ENCODE data around the gene FZD8. TPM values are rescaled to one million over a fixed set of nuclear protein-coding genes. Genes with fewer than 3 reads are reported as not detected.
A peak's percentile ranks its signal among the peaks of the same experiment; 100 is the strongest.
"Not testable (repeated sequence)": the region's sequence is repeated elsewhere in the genome, so short reads cannot be mapped to it uniquely, and the experiment has no call there.

The FZD8 gene, protein sequence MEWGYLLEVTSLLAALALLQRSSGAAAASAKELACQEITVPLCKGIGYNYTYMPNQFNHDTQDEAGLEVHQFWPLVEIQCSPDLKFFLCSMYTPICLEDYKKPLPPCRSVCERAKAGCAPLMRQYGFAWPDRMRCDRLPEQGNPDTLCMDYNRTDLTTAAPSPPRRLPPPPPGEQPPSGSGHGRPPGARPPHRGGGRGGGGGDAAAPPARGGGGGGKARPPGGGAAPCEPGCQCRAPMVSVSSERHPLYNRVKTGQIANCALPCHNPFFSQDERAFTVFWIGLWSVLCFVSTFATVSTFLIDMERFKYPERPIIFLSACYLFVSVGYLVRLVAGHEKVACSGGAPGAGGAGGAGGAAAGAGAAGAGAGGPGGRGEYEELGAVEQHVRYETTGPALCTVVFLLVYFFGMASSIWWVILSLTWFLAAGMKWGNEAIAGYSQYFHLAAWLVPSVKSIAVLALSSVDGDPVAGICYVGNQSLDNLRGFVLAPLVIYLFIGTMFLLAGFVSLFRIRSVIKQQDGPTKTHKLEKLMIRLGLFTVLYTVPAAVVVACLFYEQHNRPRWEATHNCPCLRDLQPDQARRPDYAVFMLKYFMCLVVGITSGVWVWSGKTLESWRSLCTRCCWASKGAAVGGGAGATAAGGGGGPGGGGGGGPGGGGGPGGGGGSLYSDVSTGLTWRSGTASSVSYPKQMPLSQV
- total RNA-seq, result 8.2 TPM
- polyA plus RNA-seq, result 3.1 TPM

DNA sequence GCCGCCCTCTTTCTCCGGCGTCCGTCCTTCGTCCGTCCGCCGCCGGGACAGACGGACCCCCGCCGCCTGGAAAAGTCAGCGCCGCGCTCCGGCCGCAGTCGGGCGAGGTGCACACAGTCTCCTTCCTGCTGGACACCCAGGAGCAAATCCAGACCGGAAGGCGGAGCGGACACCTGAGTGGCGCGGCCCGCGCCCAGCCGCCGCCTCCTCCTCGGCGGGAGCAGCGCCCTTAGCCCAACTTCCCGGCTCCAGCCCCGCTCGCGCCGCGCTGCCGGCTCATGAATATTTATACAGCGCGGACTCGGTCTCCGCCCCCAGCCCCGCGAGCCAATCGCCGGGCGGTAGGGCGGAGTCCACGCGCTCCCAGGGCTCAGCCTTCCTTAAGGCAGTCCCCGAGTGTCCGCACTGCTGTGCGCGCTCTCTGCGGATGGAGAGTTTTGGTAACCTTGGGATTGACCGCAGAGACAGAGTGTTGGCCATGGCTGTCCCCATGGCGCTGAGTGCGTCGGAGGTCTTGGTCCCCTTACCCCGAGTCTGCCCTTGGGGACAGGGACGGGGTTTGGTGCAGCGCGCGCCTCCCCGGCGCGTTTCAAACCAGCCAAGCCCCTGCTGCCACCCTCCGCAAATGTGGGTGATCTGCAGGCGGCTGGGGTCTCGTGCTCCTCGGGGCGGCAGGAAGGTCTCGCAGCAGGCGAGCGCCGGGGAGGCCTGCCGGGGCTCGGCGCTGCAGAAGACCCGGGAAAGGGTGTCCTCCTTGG, at the start of gene FZD8:
FZD8 (minus strand) TSS at position 262 of the 758 bp plus-strand sequence. CDS start 867 bp downstream, outside the sequence.
- Histone ChIP-seq H3K4me3 (ENCODE audit: low read depth, low read length) (peak within 1 kb of the TSS; percentile 86), H3K27ac (ENCODE audit: low read depth) (peak within 1 kb of the TSS; percentile 51), H3K36me3 (ENCODE audit: insufficient read depth) (no peaks in the 10 kb centered on the region), H3K4me1 (ENCODE audit: insufficient read depth) (no peaks in the 10 kb centered on the region)
- DNase-seq (ENCODE audit: extremely low spot score), result peak; percentile 62
- WGBS, result under 1% methylated on average over 80 of the region's 80 CpGs

DNA sequence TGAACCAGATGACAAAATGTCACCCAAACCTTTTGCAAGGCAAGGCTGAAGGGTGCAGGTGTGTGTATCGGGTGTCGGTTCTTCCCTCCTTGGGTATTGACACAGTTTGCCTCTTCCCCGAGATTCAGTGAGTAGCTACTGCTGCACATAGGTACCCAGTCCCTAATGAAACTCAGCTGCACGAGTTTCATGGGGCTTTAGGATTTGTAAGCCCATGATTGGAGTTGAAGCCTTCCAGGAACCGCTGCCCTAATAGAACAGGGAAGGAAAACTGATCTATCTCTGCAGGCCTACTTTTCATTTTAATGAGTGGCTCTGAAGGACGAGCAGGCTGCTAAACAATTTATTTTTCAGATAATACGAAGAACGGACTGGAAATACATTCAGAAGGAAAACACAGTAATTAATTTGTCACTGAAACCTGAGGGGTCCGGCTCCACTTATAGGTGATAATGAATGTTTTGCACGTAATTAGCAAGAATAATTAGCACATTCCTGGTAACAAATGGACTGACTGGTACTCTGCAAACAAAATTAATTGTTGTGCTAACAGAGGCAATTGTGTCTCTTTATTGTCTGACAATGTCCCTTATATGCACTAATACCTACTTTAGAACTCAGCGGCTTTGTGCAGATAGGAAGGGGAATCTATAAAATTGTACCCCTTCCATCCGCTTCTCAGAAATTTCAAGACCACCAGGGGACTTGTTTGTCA, 49.6 kb upstream of the FZD8 start:
- no peak for DNase-seq (ENCODE audit: extremely low spot score)
- Histone ChIP-seq H3K4me1 (ENCODE audit: insufficient read depth) (no peaks in the 10 kb centered on the region), H3K36me3 (ENCODE audit: insufficient read depth) (no peaks in the 10 kb centered on the region), H3K4me3 (ENCODE audit: low read depth, low read length) (no peak overlapping the region), H3K27ac (ENCODE audit: low read depth) (no peak overlapping the region)
- WGBS, result 79% methylated on average over 12 of the region's 12 CpGs

DNA sequence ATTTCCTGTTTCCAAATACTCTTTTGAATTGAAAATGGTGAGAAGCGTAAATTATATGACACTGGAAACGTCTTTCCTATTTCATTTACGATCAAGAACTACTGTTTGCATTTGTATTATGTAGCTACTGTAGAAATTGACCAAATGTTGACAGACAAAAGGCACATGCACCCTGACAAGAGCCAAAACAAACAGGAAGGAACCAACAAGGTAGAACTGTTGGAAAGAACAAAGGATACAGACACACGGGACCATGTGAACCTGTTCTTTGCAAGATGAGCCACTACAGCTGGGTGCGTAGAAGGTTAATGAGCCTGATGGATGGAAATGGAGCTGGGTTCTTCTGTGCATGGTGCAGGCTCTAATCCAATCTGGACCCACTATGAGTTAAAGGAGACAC, 48.4 kb upstream of the FZD8 start:
- no peak overlapping the region for H3K27ac ChIP-seq (ENCODE audit: low read depth)
- no peak for DNase-seq (ENCODE audit: extremely low spot score)
- H3K36me3 ChIP-seq (ENCODE audit: insufficient read depth), result no peaks in the 10 kb centered on the region
- 58% methylated on average over 5 of the region's 5 CpGs for WGBS
- H3K4me3 ChIP-seq (ENCODE audit: low read depth, low read length), result no peak overlapping the region
- H3K4me1 ChIP-seq (ENCODE audit: insufficient read depth), result no peaks in the 10 kb centered on the region

DNA sequence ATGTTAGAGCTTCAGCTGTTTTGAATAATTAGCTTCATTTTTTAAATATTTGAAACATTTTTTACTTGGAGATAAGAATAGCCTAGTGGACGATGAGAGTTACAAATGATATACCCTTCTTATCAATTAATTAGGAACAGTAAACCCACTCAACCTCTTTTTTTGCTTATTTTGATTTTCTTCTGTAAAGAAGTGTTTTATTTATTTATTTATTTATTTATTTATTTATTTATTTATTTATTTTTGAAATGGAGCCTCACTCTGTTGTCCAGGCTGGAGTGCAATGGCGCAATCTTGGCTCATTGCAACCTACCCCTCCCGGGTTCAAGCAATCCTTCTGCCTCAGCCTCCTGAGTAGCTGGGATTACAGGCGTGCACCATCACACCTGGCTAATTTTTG, 43.8 kb upstream of the FZD8 start:
- H3K4me3 ChIP-seq (ENCODE audit: low read depth, low read length); H3K4me1 ChIP-seq (ENCODE audit: insufficient read depth); H3K36me3 ChIP-seq (ENCODE audit: insufficient read depth); DNase-seq (ENCODE audit: extremely low spot score); H3K27ac ChIP-seq (ENCODE audit: low read depth): not testable (repeated sequence)
- WGBS, result 92% methylated on average over 4 of the region's 4 CpGs

DNA sequence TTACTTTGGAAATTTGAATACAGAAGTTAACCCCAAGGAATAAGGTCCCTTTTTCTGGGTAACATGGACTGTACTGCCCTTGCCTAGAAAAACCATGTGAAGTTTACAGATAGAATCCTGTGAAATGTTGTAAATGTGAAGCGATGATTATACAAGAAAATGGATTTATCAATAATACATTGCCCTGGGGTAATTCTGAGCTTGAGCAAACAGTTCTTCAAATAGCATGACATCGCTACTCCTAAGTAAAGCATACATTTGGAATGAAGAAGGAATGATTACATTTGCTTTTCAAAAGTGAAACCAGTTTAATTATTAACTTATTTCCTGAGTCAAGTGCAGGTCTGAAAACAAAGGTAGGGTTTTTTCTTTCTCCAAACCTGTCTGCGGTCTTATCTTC, 43.3 kb upstream of the FZD8 start:
- Histone ChIP-seq H3K27ac (ENCODE audit: low read depth) (no peak overlapping the region), H3K36me3 (ENCODE audit: insufficient read depth) (no peaks in the 10 kb centered on the region), H3K4me3 (ENCODE audit: low read depth, low read length) (no peak overlapping the region), H3K4me1 (ENCODE audit: insufficient read depth) (no peaks in the 10 kb centered on the region)
- DNase-seq (ENCODE audit: extremely low spot score), result no peak
- WGBS, result 89% methylated on average over 3 of the region's 3 CpGs

DNA sequence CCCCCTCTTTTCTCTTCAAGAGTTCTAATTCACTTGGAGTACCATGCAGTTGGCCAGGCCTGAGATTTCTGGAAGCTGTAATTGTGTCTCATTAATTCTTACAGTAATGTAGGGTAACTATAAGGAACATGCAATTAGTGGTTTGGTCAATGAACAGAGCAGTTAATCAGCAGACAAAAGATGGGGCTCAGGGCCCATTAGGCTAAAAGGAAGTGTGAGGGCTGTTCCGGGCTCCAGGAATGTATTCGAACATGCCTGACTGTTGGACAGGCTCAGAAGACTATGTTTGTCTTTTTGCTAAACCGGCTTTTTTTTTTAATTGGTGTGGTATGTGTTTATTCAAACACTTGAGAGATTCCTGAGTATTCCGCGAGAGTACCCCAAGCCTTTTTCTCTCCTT, 42.5 kb upstream of the FZD8 start:
- Histone ChIP-seq H3K4me3 (ENCODE audit: low read depth, low read length) (no peak overlapping the region), H3K36me3 (ENCODE audit: insufficient read depth) (no peaks in the 10 kb centered on the region), H3K4me1 (ENCODE audit: insufficient read depth) (no peaks in the 10 kb centered on the region), H3K27ac (ENCODE audit: low read depth) (no peak overlapping the region)
- WGBS, result 62% methylated on average over 5 of the region's 5 CpGs
- DNase-seq (ENCODE audit: extremely low spot score), result no peak

DNA sequence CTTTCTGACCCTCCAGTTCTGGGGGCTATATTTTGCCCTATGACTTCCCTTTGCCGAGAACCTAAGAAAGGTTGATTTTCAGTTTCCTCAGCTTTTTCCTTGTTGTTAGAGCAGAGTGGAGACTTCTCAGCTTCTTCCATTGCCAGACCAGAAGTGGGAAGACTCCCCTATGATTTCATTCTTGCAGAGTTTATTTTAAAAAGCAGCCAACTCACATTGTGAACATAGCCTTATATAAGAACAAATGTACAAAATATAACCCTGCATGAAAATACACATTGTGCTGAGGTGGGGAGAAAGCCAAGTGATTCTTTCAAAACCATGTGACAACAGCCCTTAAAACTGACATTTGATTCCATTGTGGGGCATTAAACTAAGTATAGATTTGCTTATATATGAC, 33.8 kb upstream of the FZD8 start:
- no peak overlapping the region for H3K4me3 ChIP-seq (ENCODE audit: low read depth, low read length)
- WGBS, result 82% methylated on average over 1 of the region's 1 CpG
- no peak overlapping the region for H3K27ac ChIP-seq (ENCODE audit: low read depth)
- no peaks in the 10 kb centered on the region for H3K36me3 ChIP-seq (ENCODE audit: insufficient read depth)
- no peak for DNase-seq (ENCODE audit: extremely low spot score)
- H3K4me1 ChIP-seq (ENCODE audit: insufficient read depth), result no peaks in the 10 kb centered on the region

DNA sequence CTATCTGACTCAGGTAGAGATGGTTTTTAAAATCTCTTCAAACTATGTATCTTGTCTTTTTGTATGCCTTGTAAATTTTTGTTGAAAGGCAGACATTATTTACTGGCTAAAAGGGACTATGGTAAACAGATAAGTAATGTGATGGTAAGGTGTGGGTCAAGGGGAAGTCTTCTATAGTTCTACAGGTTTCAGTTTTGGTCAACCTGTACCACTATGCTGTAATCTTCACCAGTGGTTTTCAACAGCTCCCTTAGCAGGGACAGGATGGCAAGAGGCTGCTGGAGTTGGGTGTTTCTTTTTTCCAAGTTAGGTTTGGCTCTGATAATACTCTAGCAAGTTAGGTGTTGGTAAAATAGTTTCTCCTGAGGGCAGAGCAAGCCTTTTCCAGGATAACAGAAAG, 32.7 kb upstream of the FZD8 start:
- Histone ChIP-seq H3K4me3 (ENCODE audit: low read depth, low read length) (no peak overlapping the region), H3K27ac (ENCODE audit: low read depth) (no peak overlapping the region), H3K4me1 (ENCODE audit: insufficient read depth) (no peaks in the 10 kb centered on the region), H3K36me3 (ENCODE audit: insufficient read depth) (no peaks in the 10 kb centered on the region)
- DNase-seq (ENCODE audit: extremely low spot score), result no peak

DNA sequence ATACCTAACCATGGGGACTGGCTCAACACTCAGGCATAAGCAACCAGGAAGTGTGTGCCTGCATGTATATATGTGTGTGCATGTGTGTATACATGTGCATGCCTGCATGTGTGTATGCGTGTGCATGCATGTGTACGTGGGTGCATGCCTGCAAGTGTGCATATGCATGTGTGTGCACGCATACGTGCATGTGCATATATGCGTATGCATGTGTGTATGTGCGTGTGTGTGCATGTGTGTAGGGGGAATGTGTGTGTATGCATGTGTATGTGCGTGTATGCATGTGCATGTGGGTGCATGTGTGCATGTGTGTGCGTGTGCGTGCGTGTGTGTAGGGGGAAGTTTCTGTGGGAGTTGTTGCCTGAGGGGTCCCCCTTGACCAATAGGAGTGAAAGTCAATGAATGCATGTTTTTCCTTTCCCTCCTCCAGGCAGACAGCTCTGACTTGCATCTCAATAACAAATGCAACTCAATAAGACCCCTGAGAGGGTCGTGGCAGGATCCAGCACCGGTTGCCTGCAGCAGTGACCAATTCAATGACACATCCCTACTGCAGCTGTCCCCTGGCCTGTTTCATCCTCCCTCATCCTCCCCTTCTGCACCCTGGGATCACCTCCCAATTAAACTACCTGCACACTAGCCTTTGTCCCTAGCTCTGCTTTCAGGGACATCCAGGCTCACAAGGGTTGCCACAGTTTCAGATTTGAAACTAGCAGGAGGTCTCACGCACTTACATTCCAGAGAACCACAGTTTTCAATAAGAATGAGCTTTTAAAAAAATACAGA, 27.0 kb upstream of the FZD8 start:
- Histone ChIP-seq H3K27ac (ENCODE audit: low read depth) (no peak overlapping the region), H3K4me3 (ENCODE audit: low read depth, low read length) (no peak overlapping the region), H3K4me1 (ENCODE audit: insufficient read depth) (no peaks in the 10 kb centered on the region), H3K36me3 (ENCODE audit: insufficient read depth) (no peaks in the 10 kb centered on the region)
- WGBS, result 79% methylated on average over 13 of the region's 13 CpGs
- DNase-seq (ENCODE audit: extremely low spot score), result no peak

DNA sequence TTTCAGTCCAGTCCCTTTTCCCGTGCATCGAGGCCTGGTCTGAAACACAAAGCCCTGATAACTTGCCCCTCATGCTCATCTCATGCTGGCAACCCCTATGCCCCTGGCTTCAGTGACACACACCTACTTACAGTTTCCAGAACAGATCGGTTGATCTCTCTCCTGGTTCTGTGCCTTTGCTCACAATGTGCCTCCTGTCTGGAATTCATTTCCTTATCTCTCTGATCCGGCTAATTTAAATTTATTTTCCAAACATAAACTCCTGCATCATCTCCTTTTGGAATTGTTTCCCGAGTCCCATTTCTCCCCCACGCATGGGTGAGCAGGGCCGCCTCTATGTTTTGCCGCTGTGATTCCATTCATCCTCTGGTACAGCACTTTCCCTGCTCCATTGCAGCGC, 25.9 kb upstream of the FZD8 start:
- WGBS, result 83% methylated on average over 9 of the region's 9 CpGs
- no peak for DNase-seq (ENCODE audit: extremely low spot score)
- no peak overlapping the region for H3K4me3 ChIP-seq (ENCODE audit: low read depth, low read length)
- H3K36me3 ChIP-seq (ENCODE audit: insufficient read depth), result no peaks in the 10 kb centered on the region
- no peak overlapping the region for H3K27ac ChIP-seq (ENCODE audit: low read depth)
- no peaks in the 10 kb centered on the region for H3K4me1 ChIP-seq (ENCODE audit: insufficient read depth)

DNA sequence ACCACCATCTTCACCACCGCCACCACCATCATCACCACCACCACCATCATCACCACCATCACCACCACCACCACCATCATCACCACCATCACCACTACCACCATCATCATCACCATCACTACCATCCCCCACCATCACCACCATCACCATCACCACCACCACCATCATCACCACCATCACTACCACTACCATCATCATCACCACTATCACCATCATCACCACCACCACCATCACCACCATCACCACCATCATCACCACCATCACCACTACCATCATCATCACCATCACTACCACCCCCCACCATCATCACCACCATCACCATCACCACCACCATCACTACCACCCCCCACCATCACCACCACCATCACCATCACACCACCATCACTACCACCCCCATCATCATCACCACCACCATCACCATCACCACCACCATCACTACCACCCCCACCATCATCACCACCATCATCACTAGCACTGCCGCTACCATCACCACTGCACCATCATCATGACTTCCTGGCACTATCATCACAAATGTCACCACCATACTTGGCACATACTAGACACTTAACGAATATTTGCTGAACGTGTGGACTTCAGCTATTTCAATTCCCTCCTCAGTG, 25.3 kb upstream of the FZD8 start:
- Histone ChIP-seq H3K4me3 (ENCODE audit: low read depth, low read length) (no peak overlapping the region), H3K4me1 (ENCODE audit: insufficient read depth) (no peaks in the 10 kb centered on the region), H3K27ac (ENCODE audit: low read depth) (no peak overlapping the region), H3K36me3 (ENCODE audit: insufficient read depth) (no peaks in the 10 kb centered on the region)
- no peak for DNase-seq (ENCODE audit: extremely low spot score)
- WGBS, result 92% methylated on average over 4 of the region's 4 CpGs

DNA sequence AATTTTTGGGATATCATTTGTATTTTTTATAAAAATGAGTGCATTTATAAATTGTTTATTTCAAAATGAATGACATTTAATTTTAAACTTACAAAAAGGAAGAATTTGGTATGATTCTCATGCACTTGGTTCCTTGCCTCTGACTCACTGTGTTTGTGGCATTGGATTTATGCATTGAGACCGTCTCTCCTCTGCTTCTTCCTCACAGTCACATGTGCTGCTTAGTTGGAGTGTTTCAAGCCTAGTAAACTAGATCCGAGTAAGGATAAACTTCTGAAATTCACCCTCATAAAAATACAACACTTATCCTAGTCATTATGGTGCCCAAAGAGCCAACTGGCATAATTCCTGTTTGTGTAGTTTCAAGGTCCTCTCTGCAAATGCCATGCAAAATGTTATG, 19.1 kb upstream of the FZD8 start:
- H3K4me1 ChIP-seq (ENCODE audit: insufficient read depth), result no peaks in the 10 kb centered on the region
- no peak for DNase-seq (ENCODE audit: extremely low spot score)
- no peaks in the 10 kb centered on the region for H3K36me3 ChIP-seq (ENCODE audit: insufficient read depth)
- H3K27ac ChIP-seq (ENCODE audit: low read depth), result no peak overlapping the region
- 30% methylated on average over 2 of the region's 2 CpGs for WGBS
- H3K4me3 ChIP-seq (ENCODE audit: low read depth, low read length), result no peak overlapping the region

Measured in urinary bladder (tissue), 4 donors.